Type B pancreatic cell (in vitro differentiated cells): ENCODE data around the gene ATF6B. TPM values are rescaled to one million over a fixed set of nuclear protein-coding genes. Genes with fewer than 3 reads are reported as not detected.

Experiments used
- DNase-seq: peaks from one replicate; pipeline ENCODE4 v3.0.0; 2021; ENCODE audit warnings: mixed read lengths; ENCODE audit not compliant: unreplicated experiment; ENCODE audit errors: extremely low spot score
- H3K27ac Mint-ChIP-seq: 2 replicates; pipeline ENCODE4 v1.8.0; 2021; ENCODE audit warnings: mild to moderate bottlenecking, mixed read lengths
- H3K27me3 Mint-ChIP-seq: 2 replicates; pipeline ENCODE4 v1.8.0; 2021; ENCODE audit warnings: mixed read lengths
- H3K36me3 Mint-ChIP-seq: 2 replicates; pipeline ENCODE4 v1.8.0; 2021; ENCODE audit warnings: mixed read lengths
- H3K4me1 Mint-ChIP-seq: one replicate; pipeline ENCODE4 v1.8.0; 2021; ENCODE audit warnings: mixed read lengths; ENCODE audit not compliant: unreplicated experiment
- H3K4me3 Mint-ChIP-seq: 2 replicates; pipeline ENCODE4 v1.8.0; 2021; ENCODE audit warnings: mild to moderate bottlenecking, mixed read lengths
- H3K9me3 Mint-ChIP-seq: 2 replicates; pipeline ENCODE4 v1.8.0; 2021; ENCODE audit warnings: mixed read lengths
- total RNA-seq: library from RNA; stranded (reverse); gene quantifications from 2 replicates; pipeline ENCODE4 v1.2.1, GENCODE V29; 2021; ENCODE audit warnings: low replicate concordance
- TF ChIP-seq, protein P1 (sequence below): fragments of 200-600 bp; sonication (generic); conservative IDR thresholded peaks from 2 replicates; pipeline ENCODE4 v1.5.0; 2021; ENCODE audit warnings: antibody characterized with exemption, mild to moderate bottlenecking

ATF6B gene
- total RNA-seq, 1 donor from 2014 or later = 95.8 TPM

- Mint-ChIP-seq H3K4me3 (no peak overlapping the region), H3K27ac (peak overlapping the region; percentile 84), H3K36me3 (peaks cover 3% of the 10 kb centered on the region), H3K9me3 (no peaks in the 10 kb centered on the region), H3K27me3 (peaks cover 28% of the 10 kb centered on the region), H3K4me1 (peaks cover 9% of the 10 kb centered on the region)
- no peak for DNase-seq
- TF ChIP-seq, protein P1, sequence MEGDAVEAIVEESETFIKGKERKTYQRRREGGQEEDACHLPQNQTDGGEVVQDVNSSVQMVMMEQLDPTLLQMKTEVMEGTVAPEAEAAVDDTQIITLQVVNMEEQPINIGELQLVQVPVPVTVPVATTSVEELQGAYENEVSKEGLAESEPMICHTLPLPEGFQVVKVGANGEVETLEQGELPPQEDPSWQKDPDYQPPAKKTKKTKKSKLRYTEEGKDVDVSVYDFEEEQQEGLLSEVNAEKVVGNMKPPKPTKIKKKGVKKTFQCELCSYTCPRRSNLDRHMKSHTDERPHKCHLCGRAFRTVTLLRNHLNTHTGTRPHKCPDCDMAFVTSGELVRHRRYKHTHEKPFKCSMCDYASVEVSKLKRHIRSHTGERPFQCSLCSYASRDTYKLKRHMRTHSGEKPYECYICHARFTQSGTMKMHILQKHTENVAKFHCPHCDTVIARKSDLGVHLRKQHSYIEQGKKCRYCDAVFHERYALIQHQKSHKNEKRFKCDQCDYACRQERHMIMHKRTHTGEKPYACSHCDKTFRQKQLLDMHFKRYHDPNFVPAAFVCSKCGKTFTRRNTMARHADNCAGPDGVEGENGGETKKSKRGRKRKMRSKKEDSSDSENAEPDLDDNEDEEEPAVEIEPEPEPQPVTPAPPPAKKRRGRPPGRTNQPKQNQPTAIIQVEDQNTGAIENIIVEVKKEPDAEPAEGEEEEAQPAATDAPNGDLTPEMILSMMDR = no peak
Measured at GRCh38 chr6:32083812-32084768, 44.0 kb downstream of the ATF6B start.

DNA sequence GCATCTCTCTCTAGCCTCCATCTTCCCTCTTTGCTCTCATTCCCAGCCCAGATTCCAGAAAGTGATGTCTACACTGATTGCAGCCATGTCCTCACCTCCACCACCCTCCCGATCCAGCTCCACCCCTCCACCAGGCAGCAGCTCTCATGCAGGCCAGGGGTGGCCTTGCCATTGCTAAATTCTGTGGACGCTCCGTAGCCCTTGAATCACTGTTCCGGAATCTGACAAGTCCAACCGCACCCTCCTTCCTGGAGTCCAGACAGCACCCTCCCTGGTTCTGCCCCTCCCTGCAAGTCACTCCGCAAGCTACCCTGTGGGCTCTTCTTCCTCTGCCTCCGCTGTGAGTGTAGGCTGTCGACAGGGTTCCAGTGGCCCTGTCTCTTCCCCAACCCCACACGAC is 45.1 kb downstream of the ATF6B start:
- TF ChIP-seq, protein P1 = no peak
- no peak for DNase-seq
- peaks cover 23% of the 10 kb centered on the region for H3K27me3 Mint-ChIP-seq
- H3K36me3 Mint-ChIP-seq = peaks cover 3% of the 10 kb centered on the region
- no peaks in the 10 kb centered on the region for H3K9me3 Mint-ChIP-seq
- H3K27ac Mint-ChIP-seq = peak overlapping the region; percentile 84
- H3K4me3 Mint-ChIP-seq = no peak overlapping the region
- peaks cover 9% of the 10 kb centered on the region for H3K4me1 Mint-ChIP-seq

DNA sequence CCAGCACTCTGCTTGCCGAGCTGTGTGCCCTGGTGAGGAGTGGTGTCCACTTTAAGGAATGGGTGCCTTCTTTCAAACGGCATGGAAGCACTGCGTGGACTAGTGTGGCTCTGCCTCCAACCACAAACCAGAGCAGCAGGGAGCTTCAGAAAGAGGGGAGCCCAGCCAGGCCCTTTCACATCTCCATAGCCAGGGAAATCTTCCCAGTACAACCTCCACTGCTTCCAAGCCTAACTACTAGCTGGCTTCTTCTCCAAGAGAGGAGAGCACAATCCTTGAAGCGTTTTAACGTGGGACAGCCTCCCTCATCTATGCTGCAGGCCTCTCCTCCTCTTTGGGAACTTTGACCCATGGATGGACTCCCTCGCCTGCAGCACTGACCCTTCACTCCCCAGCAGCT is 45.6 kb downstream of the ATF6B start:
- Mint-ChIP-seq H3K27me3 (peaks cover 23% of the 10 kb centered on the region), H3K36me3 (peaks cover 3% of the 10 kb centered on the region)

GRCh38 chr6:32081168-32081990 is 46.7 kb downstream of the ATF6B start:
- Mint-ChIP-seq H3K27ac (no peak overlapping the region), H3K9me3 (no peaks in the 10 kb centered on the region), H3K36me3 (peaks cover 3% of the 10 kb centered on the region), H3K27me3 (peaks cover 19% of the 10 kb centered on the region), H3K4me1 (peaks cover 10% of the 10 kb centered on the region), H3K4me3 (no peak overlapping the region)
- TF ChIP-seq, protein P1 = no peak
- no peak for DNase-seq

More for the DNA sequence above, 45.6 kb downstream of the ATF6B start:
- peak overlapping the region; percentile 84 for H3K27ac Mint-ChIP-seq
- DNase-seq = no peak
- TF ChIP-seq, protein P1 = no peak
- peaks cover 9% of the 10 kb centered on the region for H3K4me1 Mint-ChIP-seq
- H3K4me3 Mint-ChIP-seq = no peak overlapping the region
- no peaks in the 10 kb centered on the region for H3K9me3 Mint-ChIP-seq

GRCh38 chr6:32079566-32080290 is 48.3 kb downstream of the ATF6B start:
- Mint-ChIP-seq H3K27ac (peak overlapping the region; percentile 58), H3K27me3 (peaks cover 10% of the 10 kb centered on the region), H3K9me3 (no peaks in the 10 kb centered on the region), H3K36me3 (peaks cover 7% of the 10 kb centered on the region), H3K4me1 (peaks cover 24% of the 10 kb centered on the region), H3K4me3 (no peak overlapping the region)
- TF ChIP-seq, protein P1 = no peak
- DNase-seq = no peak
